Stimulated activated CD8-positive, alpha-beta memory T cell treated with anti-CD3 and anti-CD28 coated beads, Interleukin-4, amount 100 ng/mL, for 4 hours (primary cell): ENCODE data around the gene LANCL3.
"Not testable (repeated sequence)": the region's sequence is repeated elsewhere in the genome, so short reads cannot be mapped to it uniquely, and the experiment has no call there.

Experiments
- DNase-seq, 2 donors: peaks; one replicate each; pipeline ENCODE4 v3.0.0-alpha.2; 2020; ENCODE audit warnings: low read depth in 2 of 2, low spot score in 1 of 2

Gene LANCL3

DNA sequence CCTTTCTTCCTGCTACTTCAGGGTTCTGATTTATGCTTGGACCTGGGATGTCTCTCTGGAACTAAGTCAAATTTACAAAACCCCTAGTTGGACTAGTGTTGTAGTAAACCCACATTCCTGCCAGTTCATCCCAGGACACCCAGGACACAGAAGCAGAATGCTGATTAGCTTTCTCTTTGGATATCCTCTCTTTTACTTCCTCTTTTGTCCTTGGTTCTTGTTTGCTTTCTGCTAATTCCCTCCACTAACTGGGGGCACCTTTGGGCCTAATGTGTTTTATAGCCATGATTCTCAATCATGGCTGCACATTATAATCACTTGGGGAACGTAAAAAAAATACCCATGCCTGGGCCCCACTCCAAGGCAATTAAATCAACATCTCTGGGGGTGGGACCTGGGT is 42.5 kb downstream of the LANCL3 start:
- DNase-seq, result no peak

DNA sequence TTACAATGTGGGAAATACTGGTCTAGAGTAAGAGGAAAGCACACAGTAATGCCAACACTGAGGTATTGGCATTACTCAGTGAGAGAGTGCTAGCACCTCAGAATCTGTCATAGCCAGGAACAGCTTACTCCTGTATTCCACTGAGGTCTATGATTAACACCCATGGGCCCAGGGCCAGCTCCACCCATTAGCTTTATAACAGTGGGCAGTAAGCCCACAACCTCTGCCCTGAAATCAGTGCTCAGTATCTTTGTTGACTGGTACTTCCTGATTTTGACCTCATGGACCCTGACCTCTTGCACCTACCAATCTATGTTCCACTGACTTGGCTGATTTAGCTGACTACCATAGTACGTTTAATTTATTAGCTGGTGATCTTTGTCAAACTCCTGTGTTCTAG is 56.1 kb downstream of the LANCL3 start:
- no peak for DNase-seq

- no peak for DNase-seq
Measured at GRCh38 chrX:37638047-37638446, 66.6 kb downstream of the LANCL3 start.

GRCh38 chrX:37640142-37640541 is 68.7 kb downstream of the LANCL3 start:
- no peak for DNase-seq

DNA sequence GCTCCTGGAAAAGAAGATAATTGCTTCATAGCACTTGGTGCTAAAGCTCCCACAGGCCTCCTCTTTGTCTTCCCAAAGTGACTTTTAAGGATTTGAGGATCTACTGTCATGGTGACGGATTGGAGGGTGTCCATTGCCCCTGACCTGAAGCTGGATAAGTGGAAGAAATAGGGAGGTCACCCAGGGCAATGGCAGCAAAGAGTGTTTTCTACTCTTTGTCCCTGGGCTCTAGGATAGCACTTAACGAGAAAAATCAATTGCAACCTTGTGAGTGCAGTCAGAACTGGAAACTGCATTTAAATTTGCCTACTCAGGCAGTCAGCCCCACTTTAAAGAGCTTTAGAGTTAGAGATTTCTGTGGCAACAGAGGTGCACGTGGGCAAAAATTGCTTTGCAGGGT is 70.4 kb downstream of the LANCL3 start:
- DNase-seq, result no peak

DNA sequence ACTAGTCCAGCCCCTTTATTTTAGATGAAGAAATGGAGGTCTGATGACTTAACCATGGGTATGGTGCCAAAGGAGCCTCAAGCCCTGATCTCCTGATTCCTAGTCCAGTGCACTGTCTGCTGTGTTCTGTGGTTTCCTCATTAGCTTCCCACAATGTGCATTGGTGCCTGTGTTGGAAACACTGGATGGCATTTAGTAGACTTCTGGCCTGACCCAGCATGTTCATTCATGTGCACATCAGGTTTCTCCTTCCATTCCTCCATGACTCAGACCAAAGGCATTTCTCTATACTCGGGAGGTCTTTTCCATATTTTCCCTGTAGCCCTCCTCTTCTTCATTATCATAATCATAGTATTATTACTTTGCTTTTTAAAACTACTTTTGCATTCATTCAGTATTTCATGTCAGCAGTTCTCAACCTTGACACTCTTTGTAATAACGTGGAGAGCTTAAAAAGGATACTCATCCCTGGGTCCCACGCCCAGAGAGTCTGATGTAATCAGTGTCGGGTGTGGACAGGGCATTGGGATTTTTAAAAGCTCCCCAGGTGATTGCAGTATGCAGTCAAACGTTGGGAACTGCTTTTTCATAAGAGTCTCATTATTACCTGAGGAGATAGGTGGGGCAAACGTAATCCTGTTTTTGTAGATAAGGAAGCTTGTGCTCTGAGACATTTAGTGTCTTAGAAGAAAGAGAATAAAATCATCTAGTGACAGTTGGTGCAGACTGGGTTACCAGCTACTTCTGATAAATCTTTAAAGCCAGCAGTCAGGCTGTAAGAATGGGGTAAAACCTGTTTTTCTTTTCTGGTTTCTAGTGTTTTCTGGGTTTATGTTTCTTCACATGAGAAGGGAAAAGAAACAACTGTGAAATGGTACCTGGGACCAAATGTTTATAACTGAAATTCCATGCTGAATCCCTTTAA is 73.2 kb downstream of the LANCL3 start:
- no peak for DNase-seq

GRCh38 chrX:37646254-37646653 is 74.8 kb downstream of the LANCL3 start:
- DNase-seq, result no peak

DNA sequence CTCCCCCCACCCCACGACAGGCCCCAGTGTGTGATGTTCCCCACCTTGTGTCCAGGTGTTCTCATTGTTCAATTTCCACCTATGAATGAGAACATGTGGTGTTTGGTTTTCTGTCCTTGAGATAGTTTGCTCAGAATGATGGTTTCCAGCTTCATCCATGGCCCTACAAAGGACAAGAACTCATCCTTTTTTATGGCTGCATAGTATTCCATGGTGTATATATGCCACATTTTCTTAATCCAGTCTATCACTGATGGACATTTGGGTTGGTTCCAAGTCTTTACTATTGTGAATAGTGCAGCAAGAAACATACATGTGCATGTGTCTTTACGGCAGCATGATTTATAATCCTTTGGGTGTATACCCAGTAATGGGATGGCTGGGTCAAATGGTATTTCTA is 79.4 kb downstream of the LANCL3 start:
- DNase-seq, result not testable (repeated sequence)

- no peak for DNase-seq
Measured at GRCh38 chrX:37651921-37652452, 80.5 kb downstream of the LANCL3 start.

DNA sequence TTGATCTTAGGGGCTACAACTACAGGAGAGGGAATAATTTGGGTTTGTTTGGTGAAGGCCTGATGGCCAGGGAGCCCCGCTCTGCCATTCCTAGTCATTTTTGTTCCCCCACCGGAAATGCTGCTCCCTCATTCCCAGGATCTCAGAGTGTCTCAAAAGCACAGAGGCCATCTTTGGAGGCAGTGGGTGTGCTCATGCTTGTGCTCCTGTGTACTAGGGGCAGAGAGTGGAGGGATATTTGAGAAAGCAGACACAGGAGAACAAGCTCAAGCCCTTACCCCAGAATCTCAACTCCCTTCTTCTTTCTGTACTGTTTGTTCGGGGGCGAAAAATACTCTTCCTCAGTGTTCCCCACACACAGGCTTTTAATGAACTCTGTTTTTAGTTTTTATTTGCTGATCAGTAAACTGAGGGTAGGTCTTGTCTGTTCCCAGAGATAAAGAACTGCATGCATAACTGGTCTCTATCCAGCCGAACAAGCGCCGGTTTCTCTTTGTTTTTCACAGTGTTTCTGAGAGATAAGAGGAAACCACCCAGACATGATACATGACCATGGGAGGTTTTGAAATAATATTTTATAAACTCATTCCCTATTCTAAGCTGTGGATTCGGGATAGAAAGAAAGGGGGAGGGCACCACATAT is 81.2 kb downstream of the LANCL3 start:
- DNase-seq, result no peak

DNA sequence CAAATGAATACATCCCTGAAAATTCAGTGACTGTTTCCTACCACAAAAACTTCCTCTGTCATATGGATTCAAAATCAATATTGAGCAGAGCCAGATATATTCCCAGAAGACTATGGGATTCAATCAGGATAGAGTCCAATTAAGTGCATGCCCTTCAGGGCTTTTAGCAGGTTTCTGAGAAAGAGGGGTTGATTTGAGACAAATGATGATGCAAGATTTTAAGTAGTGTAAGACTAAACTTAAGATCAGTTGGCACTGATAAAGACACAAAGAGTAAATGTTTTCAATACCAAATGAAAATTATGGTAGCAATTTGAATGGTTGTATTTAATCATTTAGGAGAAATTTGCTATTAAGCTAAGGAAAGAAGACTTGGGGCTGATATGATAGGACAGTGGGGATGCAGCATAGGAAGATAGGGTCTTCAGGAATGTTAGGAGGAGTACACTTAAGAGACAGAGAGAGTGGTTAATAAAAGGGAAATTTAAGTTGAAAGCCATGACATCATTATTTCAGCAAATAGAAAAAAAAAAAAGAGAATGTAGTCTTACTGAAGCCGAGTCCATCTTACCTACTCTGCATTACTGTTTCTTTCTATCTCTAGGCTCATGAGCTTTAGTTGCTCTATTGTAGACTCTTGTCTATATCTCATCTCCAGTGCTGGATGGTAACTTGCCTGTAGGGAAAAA is 82.1 kb downstream of the LANCL3 start:
- DNase-seq, result no peak

GRCh38 chrX:37658343-37659030 is 87.0 kb downstream of the LANCL3 start:
- DNase-seq, result no peak

- DNase-seq, result no peak
Measured at GRCh38 chrX:37659047-37659446, 87.6 kb downstream of the LANCL3 start.

GRCh38 chrX:37662181-37662580 is 90.7 kb downstream of the LANCL3 start:
- no peak for DNase-seq

DNA sequence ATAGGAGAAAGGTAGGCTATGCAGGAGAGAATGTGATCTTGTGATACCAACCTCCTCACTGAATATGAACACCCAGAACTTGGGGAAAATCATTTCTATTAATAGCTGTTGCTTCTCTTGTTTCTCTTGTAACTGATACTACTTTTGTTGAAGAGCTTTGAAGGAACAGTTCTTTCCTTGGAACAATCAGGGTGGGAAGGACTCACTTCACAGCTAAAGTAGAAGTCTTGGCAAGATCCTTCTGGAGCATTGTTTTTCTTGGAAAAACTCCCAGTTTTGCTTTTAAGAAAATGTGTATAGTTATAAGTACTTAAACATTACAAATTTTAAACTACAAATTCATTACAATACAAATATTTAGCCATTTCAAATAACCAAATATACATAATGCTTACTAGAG is 95.1 kb downstream of the LANCL3 start:
- no peak for DNase-seq

GRCh38 chrX:37667141-37667540 is 95.7 kb downstream of the LANCL3 start:
- DNase-seq, result no peak

GRCh38 chrX:37672563-37672962 is 101.1 kb downstream of the LANCL3 start:
- DNase-seq, result no peak

DNA sequence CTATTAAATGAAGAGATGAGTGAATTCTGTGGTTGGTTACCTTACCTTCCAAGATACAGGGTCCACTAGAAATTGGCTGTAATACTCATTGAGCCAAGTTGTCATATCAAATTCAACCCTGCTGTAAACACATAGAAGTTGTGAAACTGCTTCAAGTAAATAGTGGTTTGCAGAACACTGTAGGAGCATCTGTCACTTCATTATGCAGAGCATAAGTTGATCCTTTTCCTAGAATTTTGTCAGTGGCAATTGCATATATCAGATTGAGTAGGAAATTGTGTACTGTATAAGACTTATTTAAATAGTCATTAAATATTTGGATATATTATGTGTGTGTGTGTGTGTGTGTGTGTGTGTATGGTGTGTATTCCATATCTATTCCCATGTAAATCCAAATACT is 105.3 kb downstream of the LANCL3 start:
- no peak for DNase-seq

- DNase-seq, result no peak
Measured at GRCh38 chrX:37677243-37677642, 105.8 kb downstream of the LANCL3 start.

DNA sequence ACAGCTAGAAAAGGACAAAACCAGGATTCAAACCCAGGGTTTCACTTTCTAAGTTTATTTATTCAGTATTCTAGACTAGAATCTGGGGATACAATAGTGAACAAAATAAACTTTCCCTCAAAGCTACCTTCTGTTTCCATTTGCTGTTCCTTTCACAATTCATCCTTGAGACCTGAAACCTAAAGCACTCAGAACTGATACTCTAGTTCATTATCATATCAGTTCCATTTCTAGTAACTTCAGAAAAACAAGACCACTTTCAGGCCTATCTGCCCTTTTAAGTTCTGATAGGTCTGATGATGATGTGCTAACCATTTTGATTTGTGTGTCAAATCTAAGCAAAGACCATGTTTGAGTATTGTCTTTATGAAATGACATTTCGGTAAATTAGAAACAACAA is 106.3 kb downstream of the LANCL3 start:
- no peak for DNase-seq

- no peak for DNase-seq
Measured at GRCh38 chrX:37678574-37678973, 107.1 kb downstream of the LANCL3 start.
